AG04449 (cell line): Measurements from ENCODE around the gene PPDPF.
"Not testable (repeated sequence)": the region's sequence is repeated elsewhere in the genome, so short reads cannot be mapped to it uniquely, and the experiment has no call there.

Experiments
- CTCF ChIA-PET: fragments of 350-600 bp; formaldehyde crosslinking; extraction: SDS; loops from one replicate; lab custom pipeline; 2021; ENCODE audit warnings: antibody characterized with exemption; lab: Yijun Ruan, JAX
- POLR2A ChIA-PET: fragments of 400-600, 350-600 bp; formaldehyde crosslinking; extraction: SDS; loops from one replicate; lab custom pipeline; 2020; ENCODE audit warnings: antibody characterized with exemption, inconsistent platforms; lab: Yijun Ruan, JAX
- DNase-seq: peaks from one replicate; pipeline ENCODE4 v3.0.0-alpha.2; 2010; ENCODE audit warnings: low read depth, low spot score
- H3K4me3 ChIP-seq: 2 replicates; pipeline ENCODE4 v1.5.1; 2011; ENCODE audit warnings: low read depth, mild to moderate bottlenecking, control low read depth, low read length
- CTCF ChIP-seq: IDR thresholded peaks from one replicate; pipeline ENCODE4 v1.5.1; 2011; ENCODE audit warnings: mild to moderate bottlenecking, moderate library complexity, low read length, control low read depth, inconsistent platforms; ENCODE audit not compliant: insufficient read depth; ENCODE audit errors: missing control alignments

Gene PPDPF

GRCh38 chr20:63567386-63568169 is 47.0 kb downstream of the PPDPF start:
- CTCF ChIA-PET = interaction anchor here (0.6 to 1.4 kb wide), 2 partner anchors 19 to 30 kb away, joined by 3 read pairs; partner anchors contain the start of gene PTK6
- no peak for TF ChIP-seq CTCF
- no peak overlapping the region for H3K4me3 ChIP-seq
- DNase-seq = no peak
- POLR2A ChIA-PET = no interaction called here

GRCh38 chr20:63568170-63568981 is 47.8 kb downstream of the PPDPF start:
- no peak for DNase-seq
- H3K4me3 ChIP-seq = no peak overlapping the region
- CTCF ChIA-PET = interaction anchor here (1.4 kb wide), 1 partner anchor 31 kb away, joined by 3 read pairs; the partner anchor contains the start of gene PTK6
- POLR2A ChIA-PET = no interaction called here
- TF ChIP-seq CTCF = no peak

GRCh38 chr20:63568986-63569949 is 48.7 kb downstream of the PPDPF start:
- no peak for DNase-seq
- no peak overlapping the region for H3K4me3 ChIP-seq
- no peak for TF ChIP-seq CTCF
- ChIA-PET POLR2A (no interaction called here), CTCF (no interaction called here)

- no peak for DNase-seq
- ChIA-PET POLR2A (no interaction called here), CTCF (no interaction called here)
- H3K4me3 ChIP-seq = no peak overlapping the region
- no peak for TF ChIP-seq CTCF
Measured at GRCh38 chr20:63570281-63571086, 49.9 kb downstream of the PPDPF start.

- POLR2A ChIA-PET, H3K4me3 ChIP-seq, CTCF ChIA-PET, DNase-seq: not testable (repeated sequence)
Measured at GRCh38 chr20:63571087-63571478, 50.5 kb downstream of the PPDPF start.
